GM21576 (cell line): Measurements from ENCODE around the gene ZNF878.
A peak's percentile ranks its signal among the peaks of the same experiment; 100 is the strongest.
"Not testable (repeated sequence)": the region's sequence is repeated elsewhere in the genome, so short reads cannot be mapped to it uniquely, and the experiment has no call there.

Source experiments
- ATAC-seq: cut with Tn5 transposase; IDR thresholded peaks from one replicate; pipeline ENCODE4 v1.9.1; 2021; ENCODE audit warnings: mild to moderate bottlenecking, moderate library complexity; ENCODE audit not compliant: unreplicated experiment

The ZNF878 gene

DNA sequence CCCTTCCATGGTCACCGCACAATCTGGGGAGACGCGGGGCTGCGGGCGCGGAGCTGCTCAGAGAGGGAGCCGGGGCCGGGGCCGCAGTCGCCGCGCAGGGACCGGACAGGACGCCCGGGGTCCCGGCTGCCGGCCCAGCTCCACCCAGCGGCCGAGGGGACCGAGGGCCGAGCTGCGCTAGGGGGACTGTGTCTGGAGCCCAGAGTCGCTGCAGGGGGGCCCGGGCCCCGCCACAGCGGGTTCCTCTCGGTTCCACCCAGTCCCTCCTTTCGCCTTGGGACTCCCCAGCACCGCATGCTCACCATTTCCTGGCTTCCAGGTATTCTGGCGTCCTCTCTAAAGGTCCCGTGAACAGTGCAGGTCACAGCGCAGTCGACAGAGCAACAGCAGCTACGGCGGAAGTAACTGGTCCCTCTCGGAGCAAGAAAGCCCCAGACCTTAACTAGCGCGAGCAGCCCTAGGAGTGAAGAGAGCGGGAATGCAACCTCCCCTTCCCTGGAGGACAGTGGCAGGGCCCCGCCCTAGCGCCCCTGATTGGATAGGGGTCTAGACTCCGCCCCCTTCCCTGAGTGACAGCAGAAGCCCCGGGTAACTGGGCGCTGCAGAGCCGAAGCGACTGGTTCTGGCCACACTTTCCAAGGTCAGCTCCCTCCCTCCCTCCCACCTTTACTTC lies at the start of gene ZNF878:
Gene ZNF878, minus strand, starts transcription at position 465 of the 673 bp plus-strand sequence. Its CDS starts 160 bp downstream, at position 305.
- peak; percentile 82 for ATAC-seq

- no peak for ATAC-seq
Measured at GRCh38 chr19:12098040-12098439, 45.3 kb upstream of the ZNF878 start.

DNA sequence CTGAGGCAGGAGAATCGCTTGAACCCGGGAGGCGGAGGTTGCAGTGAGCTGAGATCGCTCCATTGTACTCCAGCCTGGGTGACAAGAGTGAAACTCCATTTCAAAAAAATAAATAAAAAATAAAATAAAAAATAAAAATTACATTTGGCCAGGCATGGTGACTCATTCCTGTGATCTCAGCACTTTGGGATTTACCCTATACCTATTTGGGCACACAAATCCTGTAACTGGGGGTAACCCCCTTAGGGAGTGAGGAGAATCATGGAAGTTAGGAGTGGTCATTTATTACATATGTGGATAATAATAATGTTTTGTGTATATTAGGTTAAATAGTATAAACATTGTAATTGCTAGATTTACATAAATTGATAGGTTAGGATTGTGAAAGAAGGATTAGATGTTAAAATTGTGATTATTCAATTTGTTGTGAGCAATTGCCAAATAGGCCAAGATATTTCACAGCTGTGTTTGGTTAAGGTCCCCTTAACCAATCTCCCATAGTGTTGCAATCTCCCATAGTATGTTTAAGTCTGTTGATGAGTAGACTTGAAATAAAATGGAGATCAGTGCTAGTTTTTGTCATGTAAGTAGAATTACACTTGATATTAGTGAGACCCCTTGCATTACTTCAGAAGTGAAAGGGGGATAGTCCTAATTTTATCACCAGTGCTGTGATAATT lies 42.5 kb upstream of the ZNF878 start:
- no peak for ATAC-seq

GRCh38 chr19:12093777-12094176 lies 41.0 kb upstream of the ZNF878 start:
- no peak for ATAC-seq

DNA sequence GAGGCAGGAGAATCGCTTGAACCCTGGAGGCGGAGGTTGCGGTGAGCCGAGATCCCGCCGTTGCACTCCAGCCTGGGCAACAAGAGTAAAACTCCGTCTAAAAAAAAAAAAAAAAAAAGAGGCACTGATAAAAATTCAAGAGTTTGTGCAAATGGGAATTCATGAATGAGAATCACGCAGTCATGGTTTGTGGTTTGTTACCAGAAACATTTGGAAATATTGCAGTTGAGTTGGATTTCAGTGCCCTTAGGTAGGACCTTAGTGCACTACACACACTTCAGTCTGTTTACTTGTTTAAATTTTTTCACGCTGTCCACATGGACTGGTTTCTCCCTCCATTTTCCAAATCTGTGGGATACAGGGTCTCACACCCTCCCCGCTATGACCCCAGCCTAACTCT lies 40.2 kb upstream of the ZNF878 start:
- ATAC-seq = no peak

GRCh38 chr19:12092065-12092867 lies 39.5 kb upstream of the ZNF878 start:
- ATAC-seq = peak; percentile 66

GRCh38 chr19:12090807-12091206 lies 38.0 kb upstream of the ZNF878 start:
- no peak for ATAC-seq

- ATAC-seq = no peak
Measured at GRCh38 chr19:12085074-12085818, 32.5 kb upstream of the ZNF878 start.

DNA sequence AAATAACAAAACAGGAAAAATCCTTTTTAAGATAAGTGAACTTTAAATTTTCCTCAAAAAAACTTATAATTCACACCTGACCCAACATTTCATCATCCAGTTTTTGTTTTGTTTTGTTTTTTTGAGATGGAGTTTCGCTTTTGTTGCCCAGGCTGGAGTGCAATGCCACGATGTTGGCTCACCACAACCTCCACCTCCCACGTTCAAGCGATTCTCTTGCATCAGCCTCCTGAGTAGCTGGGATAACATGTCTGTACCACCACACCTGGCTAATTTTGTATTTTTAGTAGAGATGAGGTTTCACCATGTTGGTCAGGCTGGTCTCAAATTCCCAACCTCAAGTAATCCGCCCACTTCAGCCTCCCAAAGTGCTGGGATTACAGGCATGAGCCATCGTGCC lies 30.6 kb upstream of the ZNF878 start:
- not testable (repeated sequence) for ATAC-seq

DNA sequence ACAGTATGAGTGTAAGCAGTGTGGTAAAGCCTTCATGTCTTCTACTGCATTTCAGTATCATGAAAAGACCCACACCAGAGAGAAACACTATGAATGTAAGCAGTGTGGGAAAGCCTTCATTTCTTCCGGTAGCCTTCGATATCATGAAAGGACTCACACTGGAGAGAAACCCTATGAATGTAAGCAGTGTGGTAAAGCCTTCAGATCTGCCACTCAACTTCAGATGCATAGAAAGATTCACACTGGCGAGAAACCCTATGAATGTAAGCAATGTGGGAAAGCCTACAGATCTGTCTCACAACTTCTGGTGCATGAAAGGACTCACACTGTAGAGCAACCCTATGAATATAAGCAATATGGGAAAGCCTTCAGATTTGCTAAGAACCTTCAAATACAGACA lies 24.6 kb upstream of the ZNF878 start:
- ATAC-seq = no peak

GRCh38 chr19:12076331-12076730 lies 23.6 kb upstream of the ZNF878 start:
- not testable (repeated sequence) for ATAC-seq

DNA sequence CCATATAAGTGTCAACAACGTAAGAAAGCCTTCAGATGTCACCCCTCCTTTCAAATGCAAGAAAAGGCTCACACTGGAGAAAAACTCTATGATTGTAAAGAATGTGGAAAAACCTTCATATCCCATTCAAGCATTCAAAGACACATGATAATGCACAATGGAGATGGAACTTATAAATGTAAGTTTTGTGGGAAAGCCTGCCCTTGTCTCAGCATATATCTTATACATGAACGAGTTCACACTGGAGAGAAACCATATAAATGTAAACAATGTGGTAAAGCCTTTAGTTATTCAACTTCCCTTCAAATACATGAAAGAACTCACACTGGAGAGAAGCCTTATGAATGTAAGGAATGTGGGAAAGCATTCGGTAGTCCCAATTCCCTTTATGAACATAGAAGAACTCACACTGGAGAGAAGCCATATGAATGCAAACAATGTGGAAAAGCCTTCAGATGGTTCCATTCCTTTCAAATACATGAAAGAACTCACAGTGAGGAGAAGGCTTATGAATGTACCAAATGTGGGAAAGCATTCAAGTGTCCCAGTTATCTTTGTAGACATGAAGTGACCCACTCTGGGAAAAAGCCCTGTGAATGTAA lies 22.9 kb upstream of the ZNF878 start:
- no peak for ATAC-seq

DNA sequence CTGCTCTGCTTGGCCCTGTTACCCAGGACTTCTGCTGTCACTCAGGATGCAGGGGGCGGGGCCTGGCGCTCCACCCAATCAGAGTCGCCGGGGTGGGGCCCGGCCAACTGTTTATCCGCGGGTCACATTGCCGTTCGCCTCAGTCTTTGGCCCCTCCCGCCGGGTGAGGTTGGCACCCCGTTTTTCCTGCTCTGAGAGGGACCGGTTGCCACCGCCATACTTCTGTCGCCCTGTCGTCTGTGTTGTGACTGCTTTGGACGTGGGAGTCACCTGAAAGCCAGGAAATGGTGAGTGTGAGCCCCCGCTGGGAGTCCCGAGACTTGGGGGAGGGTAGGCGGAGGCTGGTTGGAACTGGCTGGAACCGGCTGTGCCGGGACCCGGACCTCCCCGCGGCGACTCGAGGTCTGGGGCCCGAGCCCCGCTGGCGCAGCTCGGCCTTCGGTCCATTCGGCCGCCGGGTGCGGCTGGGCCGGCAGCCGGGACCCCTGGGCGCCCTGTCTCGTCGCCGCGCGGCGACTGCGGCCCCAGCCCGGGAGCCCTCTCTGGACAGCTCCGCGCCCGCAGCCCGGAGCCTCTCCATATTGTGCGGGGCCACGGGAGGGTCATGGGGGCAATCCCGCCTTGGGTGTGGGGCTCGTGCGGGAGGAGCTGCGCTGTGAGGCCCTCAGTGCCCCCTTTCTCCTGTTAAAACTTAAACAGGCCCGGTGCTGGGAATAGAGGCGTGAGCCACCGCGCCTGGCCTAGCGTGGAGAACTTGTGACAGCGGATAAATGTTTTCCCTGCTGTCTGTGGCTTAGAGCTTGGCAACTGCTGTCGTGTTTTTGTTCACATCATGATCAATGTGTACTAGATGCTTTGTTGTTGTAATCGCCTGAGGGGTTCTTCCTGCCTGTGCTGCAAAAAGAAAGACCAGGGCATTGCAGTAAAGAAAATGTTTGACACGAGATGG lies 12.1 kb upstream of the ZNF878 start, which contains the start of gene ZNF844:
Gene ZNF844, plus strand, starts transcription at position 142 of the 949 bp plus-strand sequence. Its CDS starts 143 bp downstream, at position 285.
- peak; percentile 73 for ATAC-seq

DNA sequence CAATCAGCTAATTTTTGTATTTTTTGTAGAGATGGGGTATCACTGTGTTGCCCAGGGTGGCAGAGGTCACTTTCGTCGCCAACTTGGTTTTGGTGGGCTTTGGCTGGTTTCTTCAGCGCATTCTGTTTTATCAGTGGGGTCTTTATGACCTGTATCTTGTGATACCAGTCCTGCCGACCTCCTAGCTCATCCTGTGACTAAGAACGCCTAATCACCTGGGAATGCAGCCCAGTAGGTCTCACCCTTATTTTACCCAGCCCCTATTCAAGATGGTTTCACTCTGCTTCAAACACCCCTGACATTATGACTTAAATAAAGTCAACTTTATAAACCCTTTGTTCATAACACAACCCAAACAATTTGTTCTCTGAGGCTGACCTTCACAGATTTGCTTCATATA lies 3.0 kb upstream of the ZNF878 start:
- ATAC-seq = no peak

GRCh38 chr19:12052091-12052496 lies 667 bp downstream of the ZNF878 start:
- ATAC-seq = no peak

GRCh38 chr19:12047868-12048267 lies 4.9 kb downstream of the ZNF878 start:
- ATAC-seq = no peak

DNA sequence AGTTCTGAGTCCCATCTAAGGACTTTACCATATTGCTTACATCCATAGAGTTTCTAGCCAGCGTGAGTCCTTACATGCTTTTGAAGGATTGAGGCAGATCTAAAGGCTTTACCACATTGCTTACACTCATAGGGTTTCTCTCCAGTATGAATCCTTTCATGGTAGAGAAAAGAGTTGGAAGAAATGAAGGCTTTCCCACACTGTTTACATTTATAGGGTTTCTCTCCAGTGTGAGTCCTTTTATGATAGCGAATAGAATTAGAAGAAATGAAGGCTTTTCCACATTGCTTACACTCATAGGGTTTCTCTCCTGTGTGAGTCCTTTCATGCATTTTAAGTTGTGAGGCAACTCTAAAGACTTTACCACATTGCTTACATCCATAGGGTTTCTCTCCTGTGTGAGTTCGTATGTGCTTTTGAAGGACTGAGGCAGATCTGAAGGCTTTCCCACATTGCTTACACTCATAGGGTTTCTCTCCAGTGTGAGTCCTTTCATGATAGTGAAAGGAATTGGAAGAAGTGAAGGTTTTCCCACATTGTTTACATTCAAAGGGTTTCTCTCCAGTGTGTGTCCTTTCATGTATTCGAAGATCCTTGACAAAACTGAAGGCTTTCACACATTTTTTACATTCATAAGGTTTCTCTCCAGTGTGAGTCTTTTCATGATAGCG lies 8.9 kb downstream of the ZNF878 start:
- ATAC-seq = no peak

- no peak for ATAC-seq
Measured at GRCh38 chr19:12042893-12043292, 9.9 kb downstream of the ZNF878 start.
